Ishikawa (cell line): Measurements from ENCODE around the gene INMT.

Source experiments
- CEBPB ChIP-seq: IDR thresholded peaks from 2 replicates; pipeline ENCODE4 v1.6.1; 2012
- CREB1 ChIP-seq: IDR thresholded peaks from 2 replicates; pipeline ENCODE4 v1.6.1; 2012; ENCODE audit warnings: low read depth
- EGR1 ChIP-seq: IDR thresholded peaks from 2 replicates; pipeline ENCODE4 v1.6.1; 2012
- EP300 ChIP-seq: IDR thresholded peaks from 2 replicates; pipeline ENCODE4 v1.6.1; 2012; ENCODE audit warnings: borderline replicate concordance
- FOXM1 ChIP-seq: IDR thresholded peaks from 2 replicates; pipeline ENCODE4 v1.6.1; 2012; ENCODE audit warnings: low read depth, borderline replicate concordance
- MAX ChIP-seq: IDR thresholded peaks from 2 replicates; pipeline ENCODE4 v1.6.1; 2012
- NFIC ChIP-seq: IDR thresholded peaks from 2 replicates; pipeline ENCODE4 v1.6.1; 2012
- RAD21 ChIP-seq: IDR thresholded peaks from 2 replicates; pipeline ENCODE4 v1.6.1; 2012; ENCODE audit warnings: low read depth
- TAF1 ChIP-seq: IDR thresholded peaks from 2 replicates; pipeline ENCODE4 v1.6.1; 2012; ENCODE audit warnings: low read depth, mild to moderate bottlenecking
- TCF12 ChIP-seq: IDR thresholded peaks from 2 replicates; pipeline ENCODE4 v1.6.1; 2012; ENCODE audit warnings: low read depth
- TEAD4 ChIP-seq: IDR thresholded peaks from 2 replicates; pipeline ENCODE4 v1.6.1; 2012
- YY1 ChIP-seq: IDR thresholded peaks from 2 replicates; pipeline ENCODE4 v1.6.1; 2012; ENCODE audit warnings: low read depth
- ZBTB7A ChIP-seq: IDR thresholded peaks from 2 replicates; pipeline ENCODE4 v1.6.1; 2012; ENCODE audit warnings: low read depth
- TF ChIP-seq, protein P1 (sequence below): IDR thresholded peaks from 2 replicates; pipeline ENCODE4 v1.6.1; 2012; ENCODE audit warnings: low read depth, mild to moderate bottlenecking
- TF ChIP-seq, protein P2 (sequence below): IDR thresholded peaks from 2 replicates; pipeline ENCODE4 v1.6.1; 2012

Gene INMT

DNA sequence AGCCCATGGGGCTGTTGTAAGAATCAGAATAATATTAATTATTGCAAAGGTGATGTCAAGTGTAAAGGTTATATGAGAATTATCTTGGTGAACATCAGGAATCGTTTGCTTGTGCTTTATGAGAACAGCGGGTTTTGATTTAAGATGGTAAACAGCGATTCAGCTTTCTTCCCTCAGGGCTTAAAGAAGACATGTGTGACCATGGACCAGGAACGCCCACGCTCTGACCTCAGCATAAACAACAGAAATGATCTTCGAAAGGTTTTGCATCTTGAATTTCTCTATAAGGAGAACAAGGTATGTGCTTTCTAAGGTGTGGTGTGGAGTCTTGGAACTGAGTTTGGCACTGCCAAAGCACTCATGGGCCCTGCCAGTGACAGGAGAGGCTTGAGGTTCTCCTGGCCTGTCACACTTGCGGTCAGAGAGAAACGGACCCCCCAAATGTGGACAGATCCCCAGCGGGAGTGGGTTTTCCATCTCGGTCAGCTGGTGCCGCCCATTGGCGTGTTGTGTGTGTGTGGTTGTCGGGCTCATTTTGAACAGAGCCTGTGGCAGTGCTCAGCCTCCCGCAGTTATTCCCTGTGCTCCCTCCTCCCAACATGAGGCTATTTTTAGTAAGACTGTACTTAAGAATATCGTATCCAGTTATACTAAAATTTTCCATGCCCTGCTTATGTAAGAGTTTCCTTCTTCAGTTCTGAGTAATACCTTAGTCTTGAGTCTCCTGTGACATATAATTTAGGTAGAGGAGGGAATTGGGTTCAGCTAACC, 26.5 kb downstream of the INMT start:
- TF ChIP-seq TCF12, result no peak
- TF ChIP-seq EP300, result no peak
- TF ChIP-seq, protein P1, sequence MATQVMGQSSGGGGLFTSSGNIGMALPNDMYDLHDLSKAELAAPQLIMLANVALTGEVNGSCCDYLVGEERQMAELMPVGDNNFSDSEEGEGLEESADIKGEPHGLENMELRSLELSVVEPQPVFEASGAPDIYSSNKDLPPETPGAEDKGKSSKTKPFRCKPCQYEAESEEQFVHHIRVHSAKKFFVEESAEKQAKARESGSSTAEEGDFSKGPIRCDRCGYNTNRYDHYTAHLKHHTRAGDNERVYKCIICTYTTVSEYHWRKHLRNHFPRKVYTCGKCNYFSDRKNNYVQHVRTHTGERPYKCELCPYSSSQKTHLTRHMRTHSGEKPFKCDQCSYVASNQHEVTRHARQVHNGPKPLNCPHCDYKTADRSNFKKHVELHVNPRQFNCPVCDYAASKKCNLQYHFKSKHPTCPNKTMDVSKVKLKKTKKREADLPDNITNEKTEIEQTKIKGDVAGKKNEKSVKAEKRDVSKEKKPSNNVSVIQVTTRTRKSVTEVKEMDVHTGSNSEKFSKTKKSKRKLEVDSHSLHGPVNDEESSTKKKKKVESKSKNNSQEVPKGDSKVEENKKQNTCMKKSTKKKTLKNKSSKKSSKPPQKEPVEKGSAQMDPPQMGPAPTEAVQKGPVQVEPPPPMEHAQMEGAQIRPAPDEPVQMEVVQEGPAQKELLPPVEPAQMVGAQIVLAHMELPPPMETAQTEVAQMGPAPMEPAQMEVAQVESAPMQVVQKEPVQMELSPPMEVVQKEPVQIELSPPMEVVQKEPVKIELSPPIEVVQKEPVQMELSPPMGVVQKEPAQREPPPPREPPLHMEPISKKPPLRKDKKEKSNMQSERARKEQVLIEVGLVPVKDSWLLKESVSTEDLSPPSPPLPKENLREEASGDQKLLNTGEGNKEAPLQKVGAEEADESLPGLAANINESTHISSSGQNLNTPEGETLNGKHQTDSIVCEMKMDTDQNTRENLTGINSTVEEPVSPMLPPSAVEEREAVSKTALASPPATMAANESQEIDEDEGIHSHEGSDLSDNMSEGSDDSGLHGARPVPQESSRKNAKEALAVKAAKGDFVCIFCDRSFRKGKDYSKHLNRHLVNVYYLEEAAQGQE, result no peak
- no peak for TF ChIP-seq MAX
- TF ChIP-seq YY1, result no peak
- no peak for TF ChIP-seq NFIC
- TF ChIP-seq ZBTB7A, result no peak
- TF ChIP-seq CREB1, result no peak
- TF ChIP-seq, protein P2, sequence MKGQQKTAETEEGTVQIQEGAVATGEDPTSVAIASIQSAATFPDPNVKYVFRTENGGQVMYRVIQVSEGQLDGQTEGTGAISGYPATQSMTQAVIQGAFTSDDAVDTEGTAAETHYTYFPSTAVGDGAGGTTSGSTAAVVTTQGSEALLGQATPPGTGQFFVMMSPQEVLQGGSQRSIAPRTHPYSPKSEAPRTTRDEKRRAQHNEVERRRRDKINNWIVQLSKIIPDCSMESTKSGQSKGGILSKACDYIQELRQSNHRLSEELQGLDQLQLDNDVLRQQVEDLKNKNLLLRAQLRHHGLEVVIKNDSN, result no peak
- no peak for TF ChIP-seq RAD21
- TF ChIP-seq EGR1, result no peak
- no peak for TF ChIP-seq CEBPB
- no peak for TF ChIP-seq TAF1
- no peak for TF ChIP-seq FOXM1
- no peak for TF ChIP-seq TEAD4

DNA sequence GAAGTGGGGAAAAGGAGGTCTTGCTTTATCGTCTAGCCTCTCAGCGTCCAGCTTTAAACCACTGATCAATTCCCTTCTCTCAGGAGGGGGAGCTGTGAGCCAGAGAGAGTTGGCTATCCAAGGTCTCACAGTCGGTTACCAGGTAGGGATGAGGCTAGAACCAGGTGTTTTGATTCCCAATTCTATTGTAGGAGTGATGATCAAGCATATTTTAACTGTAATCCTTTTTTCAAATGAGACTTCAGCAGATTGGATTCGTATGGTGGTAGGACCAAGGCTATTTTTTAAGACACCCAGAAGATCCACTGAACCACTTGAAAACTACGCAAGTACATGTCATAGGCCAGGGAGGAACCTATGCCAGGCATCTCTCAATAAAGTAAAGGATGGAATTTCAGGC, 27.6 kb downstream of the INMT start:
- TF ChIP-seq RAD21 (no peak), TAF1 (no peak), CEBPB (no peak), NFIC (no peak), ZBTB7A (no peak), TCF12 (no peak), FOXM1 (no peak), YY1 (no peak), CREB1 (no peak), EP300 (no peak), EGR1 (no peak), MAX (no peak), TEAD4 (no peak)
- TF ChIP-seq, protein P2, result no peak
- TF ChIP-seq, protein P1, result no peak

DNA sequence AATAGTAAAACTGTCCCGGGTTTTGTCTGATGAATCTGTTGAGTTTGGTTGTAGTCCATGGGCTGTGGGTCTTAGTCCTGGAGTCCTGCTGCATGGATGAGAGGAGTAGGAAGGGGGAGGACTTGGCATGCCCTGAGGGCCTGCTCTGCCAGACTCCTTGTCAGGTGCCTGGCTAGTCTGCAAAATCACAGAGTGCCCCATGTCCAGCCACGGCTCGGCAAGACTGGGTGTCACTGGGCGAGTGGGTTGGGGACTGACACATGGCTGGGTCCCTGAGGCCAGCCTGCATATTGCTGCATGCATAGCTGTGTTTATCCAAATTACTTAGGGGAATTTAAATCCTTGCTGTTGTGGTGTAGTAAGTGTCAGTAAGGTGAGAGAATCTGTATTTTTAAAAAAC, 29.0 kb downstream of the INMT start:
- no peak for TF ChIP-seq MAX
- no peak for TF ChIP-seq YY1
- no peak for TF ChIP-seq TAF1
- TF ChIP-seq FOXM1, result no peak
- TF ChIP-seq, protein P2, result no peak
- no peak for TF ChIP-seq RAD21
- TF ChIP-seq ZBTB7A, result no peak
- TF ChIP-seq EP300, result no peak
- TF ChIP-seq CEBPB, result no peak
- TF ChIP-seq NFIC, result no peak
- TF ChIP-seq, protein P1, result no peak
- no peak for TF ChIP-seq TCF12
